Measurements from ENCODE around the gene STAT4.

Gene STAT4

DNA sequence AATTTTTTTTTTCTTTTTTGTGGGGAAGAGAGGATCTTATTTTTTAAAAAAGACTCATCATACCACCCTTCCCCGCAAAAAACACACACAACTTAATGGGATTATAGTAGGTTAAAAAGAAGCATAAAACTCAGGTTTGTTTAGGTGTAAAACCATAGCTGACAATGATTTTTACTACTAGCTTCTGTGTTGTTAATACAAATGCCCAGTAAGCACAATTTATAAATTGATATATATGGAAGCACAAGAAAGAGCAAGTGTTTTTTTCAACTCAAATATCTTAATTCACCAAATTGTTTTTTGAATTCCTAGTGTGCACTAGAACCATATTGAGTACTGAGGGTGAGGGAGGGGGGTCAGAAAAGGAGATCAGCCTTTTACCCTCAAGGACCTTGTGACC lies 7.0 kb downstream of the STAT4 start:
- DNase-seq, result no peak

DNA sequence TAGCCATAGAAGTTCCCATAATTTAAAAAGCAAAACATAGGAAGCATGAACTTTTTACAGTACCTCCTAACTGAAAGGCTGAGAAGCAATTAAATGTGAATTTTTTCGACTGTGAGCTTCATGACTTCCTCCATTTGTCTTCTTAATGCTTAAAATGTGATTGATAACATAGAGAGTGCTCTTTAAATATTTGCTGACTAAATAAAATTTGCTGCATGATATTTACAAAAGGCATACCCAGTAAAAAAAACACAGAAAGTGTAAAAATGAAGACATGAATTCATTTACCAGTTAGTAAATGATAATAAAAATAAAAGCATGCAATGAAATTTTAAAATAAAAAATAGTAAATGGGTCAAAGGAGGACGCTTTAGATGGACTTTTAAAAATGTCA lies 21.9 kb downstream of the STAT4 start:
- DNase-seq, result no peak

DNA sequence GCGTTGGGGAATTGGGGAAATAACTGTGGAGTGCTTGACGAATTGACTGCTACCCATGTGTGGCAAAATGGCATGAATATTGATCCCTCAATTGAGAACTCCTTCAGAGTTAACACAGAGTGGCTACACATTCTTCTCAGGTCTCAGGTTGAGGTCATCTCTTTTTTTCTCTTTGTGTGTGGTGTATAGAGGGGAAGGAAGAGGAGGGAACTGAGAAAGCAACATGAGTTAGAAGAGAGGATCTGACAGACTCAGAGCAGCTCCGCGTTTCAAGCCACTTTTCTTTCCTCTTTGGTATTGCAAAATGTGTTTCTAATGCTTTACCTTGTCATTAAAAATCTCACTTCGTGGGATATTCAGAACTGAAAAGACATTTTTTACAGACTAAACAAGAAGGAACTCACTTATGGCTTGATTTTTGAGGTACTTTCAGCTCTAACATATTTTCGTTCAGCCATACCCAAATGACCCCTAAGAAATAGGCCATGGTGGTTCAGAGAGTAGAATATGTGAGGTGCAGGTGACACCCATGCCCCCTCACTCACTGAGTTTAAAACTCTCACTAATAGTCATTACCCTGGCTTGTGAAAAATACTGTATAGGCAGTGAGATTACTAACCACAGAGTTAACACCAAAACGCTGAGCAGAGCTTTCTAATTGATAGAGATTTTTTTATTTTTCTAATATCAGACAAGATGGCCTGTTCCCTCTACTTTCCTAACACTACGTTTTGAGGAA lies 22.5 kb downstream of the STAT4 start:
- no peak for DNase-seq

DNA sequence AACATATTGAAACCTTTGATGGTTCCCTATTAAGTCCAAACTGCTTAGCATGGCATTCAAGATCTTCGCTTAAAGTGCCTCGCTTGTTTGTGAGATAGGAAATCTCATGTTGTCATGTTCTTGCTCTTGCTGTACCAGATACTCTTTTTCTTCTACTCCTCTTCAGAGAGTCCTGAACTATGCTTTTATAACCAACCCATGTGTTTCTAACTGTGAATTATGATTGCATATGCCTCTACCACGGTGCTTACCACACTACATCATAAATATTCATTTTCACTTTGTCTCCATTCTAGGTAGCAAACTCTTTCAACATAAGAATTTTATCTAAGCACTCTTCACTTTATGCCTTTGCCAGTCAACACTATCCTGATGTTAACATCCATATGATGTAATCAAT lies 23.6 kb downstream of the STAT4 start:
- no peak for DNase-seq

DNA sequence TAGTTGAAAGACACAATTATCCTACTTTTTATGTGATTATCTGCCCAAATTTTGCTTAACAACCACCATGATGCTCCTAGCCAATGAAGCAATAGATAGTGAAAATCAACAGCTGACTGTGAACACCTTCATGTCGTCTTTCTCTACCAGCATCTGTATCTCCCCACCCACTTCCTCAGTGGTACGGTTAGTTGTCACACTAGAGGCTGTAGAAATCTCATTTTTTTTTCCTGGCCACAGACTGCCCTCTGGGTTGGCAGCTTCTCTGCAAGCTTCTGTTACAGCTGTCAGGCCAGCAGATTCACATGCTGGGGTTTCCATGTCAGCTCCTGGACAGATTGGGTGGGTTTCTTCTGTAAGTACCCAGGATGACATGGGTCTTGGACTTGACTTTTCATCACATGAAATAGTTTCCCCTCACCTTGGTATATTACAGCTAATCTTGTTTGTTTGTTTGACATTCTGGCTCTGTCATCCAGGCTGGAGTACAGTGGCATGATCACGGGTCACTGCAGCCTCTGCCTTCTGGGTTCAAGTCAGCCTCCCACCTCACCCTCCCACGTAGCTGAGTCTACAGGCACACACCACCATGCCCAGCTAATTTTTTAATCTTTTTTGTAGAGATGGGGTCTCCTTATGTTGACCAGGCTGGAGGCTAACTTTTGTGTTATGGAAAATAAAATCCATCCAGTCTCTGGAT lies 24.3 kb downstream of the STAT4 start:
- DNase-seq, result no peak

DNA sequence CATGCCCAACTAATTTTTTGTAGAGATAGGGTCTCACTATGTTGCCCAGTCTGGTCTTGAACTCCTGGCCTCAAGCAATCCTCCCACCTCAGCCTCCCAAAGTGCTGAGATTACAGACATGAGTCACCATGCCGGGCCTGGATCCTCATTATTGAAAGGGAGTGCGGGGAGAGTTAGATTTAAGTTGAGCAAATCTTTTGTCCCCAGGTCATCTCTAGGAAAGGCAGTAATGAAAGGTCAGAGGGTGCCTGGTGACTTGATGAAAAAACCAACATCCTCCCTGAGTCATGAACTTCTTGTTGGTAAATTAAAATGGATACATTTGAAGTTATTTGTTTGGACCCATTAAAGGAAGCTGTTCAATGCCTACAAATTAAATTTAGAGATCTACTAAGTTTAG lies 25.1 kb downstream of the STAT4 start:
- no peak for DNase-seq

DNA sequence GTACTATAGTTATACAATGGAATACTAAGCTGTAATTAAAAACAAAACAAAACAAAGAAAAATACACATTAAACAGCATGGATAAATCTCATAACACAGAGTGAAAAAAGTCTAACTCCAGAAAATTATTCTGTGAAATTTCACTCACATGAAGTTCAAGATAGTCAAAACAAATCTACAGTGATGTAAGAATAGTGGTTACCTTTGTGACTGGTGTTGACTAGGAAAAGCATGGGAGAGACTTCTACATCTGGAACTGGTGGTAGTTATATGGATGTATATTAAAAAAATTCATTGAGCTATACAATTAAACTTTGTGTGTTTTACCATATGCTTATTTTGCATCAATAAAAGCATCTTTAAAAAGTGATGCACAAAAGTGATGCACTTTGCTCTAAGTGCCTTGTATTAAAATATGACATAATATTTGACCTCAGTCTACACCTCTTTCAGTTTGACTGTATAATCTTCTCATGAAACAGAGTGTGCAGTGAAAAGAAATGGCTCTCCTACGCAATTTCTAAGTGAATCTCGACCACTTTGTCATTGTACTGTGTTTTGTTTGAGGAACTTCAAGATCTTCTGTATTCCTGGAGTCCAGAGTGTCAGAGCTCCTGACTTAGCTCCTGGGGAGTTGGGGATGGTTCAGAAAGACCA lies 28.0 kb downstream of the STAT4 start:
- DNase-seq, result no peak

DNA sequence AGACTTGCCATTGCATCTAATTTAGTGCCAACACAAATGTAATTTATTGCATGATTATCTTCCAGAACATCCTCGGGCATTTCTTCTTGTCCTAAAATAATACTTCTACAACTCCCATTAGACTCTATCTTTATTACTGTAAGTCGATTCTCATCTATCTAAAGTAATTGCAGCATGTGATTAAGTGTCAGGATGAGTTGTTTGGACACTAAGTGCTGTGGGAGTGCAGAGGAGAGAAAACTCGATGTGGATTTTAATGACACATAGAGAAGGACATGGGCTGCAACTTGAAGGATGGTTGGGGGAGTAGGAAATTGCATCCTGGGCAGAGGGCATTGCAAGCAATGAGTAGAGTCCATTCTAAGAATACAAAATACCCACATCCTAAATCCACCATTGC lies 33.5 kb downstream of the STAT4 start:
- DNase-seq, result no peak

DNA sequence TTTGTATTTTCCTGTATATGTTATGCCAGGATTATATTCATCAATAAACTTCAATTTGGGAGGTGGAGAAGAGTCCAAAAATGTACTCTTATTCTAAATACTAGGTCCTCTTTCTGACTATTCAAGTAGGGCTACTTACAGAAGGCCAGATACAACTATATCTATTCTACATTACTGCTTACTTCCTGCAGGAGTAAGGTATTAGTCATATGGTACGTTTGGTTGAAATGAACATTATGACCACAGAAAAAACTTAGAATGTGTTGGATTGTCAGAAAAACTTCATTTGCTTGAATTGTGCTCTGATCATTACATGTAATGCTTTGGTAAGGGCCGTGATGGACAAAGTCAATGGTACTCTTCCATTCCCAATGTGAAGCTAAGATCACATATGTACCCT lies 35.0 kb downstream of the STAT4 start:
- DNase-seq, result no peak

DNA sequence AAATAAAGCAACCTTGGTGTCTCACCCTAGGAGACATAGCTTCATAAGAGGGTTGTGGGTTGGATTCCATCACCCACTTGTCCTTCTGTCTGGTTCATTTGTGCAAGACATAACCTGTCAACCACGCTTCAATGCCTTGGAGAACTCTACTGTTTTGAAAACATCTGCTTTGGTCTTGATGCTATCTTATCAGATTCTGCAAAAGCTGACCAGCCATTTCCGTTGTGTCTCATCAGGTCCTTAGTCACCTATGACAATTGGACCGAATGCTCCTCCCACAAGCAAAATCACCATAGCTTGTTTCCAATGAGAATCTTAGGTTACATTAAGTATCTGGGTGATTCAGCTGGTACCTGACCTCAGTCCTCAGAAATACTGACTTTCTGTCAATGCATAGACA lies 35.4 kb downstream of the STAT4 start:
- DNase-seq, result no peak

DNA sequence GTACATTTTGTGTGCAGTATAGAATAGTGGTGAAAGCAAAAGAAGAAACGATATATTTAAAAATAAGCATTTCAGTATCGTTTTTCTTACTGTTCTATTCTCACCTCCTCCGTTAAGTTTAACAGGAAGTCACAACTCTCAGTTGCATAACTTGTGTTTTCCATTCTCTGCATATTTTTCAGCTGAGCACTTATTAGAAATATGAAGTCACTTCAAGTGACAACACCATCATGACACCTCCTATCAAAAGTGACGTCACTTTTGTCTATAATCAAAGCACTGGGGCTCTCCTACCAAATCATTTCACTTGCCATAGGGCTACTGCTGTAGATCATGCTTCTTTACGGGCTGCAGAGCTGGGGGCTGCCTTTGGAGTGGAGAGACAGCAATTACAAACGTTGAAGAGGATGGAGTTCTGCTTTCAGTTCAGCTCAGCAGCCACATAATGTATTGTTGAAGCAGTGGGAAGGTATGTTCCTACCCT lies 36.3 kb downstream of the STAT4 start:
- no peak for DNase-seq

DNA sequence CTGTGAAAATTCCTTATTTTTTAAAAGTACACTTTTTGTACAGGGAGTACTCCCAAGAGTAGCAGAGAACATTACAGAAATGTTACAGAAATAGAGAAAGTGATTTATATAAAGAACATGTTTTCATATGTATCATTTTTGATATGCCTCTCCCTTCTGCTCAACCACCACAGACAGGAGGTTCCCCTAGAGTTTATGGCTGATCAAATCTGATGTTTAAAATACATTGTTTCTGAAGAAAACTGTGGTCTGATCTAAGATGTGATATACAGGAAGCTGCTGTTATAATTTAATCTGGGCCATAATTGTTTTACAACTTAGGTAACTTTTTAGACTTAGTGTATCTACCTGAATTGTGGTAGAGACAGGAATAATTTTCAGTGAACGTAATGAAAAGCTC lies 37.0 kb downstream of the STAT4 start:
- no peak for DNase-seq

DNA sequence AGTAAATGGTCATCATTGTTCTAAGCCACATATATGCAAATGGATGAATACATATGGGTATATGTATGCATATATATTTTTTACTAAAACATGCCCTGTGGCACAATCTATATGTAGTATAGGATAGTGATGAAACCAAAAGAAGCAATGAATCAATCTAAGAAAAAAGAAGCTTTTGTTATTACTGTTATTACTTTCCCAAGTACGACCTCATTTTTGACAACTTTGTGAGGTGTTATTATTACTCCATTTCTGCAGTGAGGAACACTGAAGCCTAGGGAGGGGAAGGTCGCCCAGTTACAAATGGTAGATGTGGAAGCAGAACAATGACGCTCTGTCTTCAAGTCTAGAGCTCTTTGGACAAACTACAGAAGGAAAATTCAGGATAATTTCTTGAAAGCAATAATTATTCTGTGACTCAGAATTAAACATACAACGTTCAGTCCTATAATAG lies 38.3 kb downstream of the STAT4 start:
- DNase-seq, result no peak

DNA sequence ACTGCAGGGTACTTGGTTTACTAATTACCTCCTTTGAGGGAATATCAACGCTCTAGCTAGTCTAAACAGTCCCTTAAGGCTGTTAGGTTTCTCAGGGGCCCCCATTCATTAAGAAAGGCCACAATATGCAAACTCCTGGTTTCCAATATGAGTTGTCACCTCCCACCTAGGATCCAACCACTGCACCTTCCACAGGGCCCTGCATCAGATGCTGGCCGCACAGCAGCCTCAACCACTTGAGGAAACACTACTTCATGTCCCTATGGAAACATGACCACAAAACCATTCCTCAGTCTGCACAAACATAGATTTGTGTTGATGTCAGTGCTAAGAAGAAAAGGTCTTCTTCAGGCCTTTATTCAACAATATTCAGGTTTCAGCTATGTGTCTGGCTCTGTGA lies 40.9 kb downstream of the STAT4 start:
- DNase-seq, result no peak

DNA sequence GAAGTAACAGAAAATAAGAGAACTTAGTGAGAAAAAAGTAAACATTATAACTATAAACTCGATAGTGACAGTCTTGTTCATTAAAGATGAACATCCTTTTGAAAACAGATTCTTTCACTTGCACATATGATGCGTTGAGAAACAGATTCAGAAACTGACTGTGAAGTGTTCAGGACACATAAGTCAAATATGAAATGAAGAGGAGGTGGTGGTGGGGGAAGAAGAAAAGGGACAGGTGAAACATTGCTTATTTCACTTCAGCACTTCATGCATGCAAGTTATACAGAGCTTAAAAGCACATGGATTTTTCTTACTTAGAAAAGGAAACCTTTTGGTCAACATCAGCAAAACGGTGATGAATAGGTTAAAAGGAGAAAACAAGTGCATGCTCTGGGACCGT lies 42.5 kb downstream of the STAT4 start:
- DNase-seq, result no peak

DNA sequence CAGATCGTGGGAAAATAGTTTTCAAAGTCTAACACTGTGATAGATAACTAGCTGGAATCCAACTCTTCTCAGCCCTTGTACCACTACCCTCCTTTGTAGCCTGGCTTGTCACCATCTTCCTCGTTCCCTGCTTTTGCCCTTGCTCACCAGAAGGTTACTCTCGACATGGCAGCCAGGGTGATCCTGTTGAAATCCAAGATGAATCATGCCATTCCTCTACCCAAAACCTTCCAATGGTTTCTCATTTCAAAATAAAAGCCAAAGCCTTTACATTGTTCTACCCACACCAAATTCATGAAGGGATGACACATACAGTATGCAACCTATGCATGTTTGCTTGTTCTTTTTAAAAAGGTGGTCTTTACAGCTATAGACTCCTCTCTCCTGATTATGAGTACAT lies 45.7 kb downstream of the STAT4 start:
- no peak for DNase-seq

DNA sequence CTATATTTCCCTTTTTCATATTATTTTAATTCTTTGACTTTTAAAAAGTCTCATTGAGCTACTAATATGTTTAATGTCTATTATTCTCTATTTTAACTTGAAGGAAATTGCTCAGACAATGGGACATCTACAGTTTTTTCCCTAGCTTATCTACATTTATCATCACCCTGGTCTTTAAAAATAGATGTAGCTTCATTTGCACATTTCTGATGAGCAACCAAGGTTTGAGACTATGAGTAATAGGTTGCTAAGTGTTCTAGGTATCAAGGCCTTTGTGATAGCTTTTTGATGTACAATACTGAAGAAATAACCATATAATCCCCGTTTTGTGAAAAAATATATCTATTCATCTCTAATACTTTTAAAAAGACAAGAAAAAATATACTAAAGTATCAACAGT lies 47.0 kb downstream of the STAT4 start:
- no peak for DNase-seq

DNA sequence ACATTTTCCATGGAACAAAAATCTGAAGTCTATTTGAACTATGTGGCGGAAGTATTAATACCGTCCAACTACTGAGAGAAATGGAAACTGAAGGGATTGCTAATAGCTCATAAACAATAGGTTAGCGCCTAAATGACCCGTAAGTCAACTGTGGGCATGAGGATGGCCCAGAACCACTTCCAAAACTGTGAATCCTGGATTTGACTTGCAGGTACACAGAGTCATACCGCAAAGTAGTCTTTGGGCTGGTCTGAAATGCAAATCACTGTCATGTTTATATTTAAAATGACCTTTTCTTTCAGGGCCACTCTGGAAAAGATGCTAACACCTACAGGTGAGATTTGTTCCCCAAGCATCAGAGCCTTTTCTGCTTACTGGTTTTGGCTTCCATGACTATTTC lies 50.6 kb downstream of the STAT4 start:
- no peak for DNase-seq

DNA sequence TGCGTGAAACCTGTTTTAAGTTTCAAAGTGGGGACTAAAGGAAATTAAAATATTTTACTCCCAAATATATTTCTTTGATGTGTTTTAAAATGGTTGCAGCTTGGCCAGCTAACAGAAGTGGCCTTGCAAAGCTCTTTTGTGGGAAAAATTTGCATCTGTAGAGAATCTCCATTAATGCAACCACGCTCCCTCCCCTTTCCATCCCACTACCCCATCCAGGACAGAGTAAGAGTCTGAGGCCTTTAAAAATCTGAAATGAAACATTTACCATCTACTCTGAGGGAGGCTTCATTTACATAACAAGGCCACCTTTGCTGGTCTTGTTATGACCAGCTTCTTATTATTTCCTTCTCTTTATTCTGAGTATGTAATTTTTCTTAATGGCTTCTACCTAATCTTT lies 63.5 kb downstream of the STAT4 start:
- no peak for DNase-seq

DNA sequence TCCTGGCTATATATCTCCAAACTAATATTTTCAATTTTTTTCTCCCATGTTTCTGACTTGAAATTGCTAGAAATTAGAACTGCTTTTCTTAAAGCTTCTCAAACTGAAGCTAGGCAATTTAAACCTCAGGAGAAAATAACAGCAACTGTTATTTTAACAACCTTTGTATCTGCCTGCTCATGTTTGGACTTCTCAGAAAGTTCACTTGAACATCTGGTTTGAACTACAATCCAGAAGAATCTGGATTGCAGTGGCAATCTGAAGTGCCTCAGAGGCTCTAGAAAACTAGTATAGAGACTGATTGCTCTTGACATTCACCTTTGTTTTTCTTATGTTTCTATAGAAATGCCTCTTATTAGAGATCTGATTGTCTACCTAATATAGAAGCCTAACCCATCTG lies 64.1 kb downstream of the STAT4 start:
- DNase-seq, result no peak

DNA sequence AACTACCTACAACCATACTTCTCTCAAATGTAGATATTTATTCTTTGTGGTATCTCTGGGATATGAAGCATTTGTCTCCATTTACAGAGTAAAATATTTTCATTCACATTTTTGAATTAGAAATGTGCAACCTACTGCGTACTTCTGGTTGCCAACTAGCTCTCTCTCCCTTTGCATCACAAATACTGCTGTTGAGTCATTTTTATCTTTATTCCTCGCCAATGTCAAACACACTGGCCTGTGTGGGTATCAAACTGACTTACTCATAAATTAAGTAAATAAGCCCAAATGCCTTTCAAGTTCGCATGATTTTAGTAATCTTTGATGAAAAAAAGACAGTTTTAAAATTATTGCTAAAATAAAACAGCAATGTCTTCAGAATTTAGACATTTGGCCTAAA lies 67.3 kb downstream of the STAT4 start:
- DNase-seq, result no peak

DNA sequence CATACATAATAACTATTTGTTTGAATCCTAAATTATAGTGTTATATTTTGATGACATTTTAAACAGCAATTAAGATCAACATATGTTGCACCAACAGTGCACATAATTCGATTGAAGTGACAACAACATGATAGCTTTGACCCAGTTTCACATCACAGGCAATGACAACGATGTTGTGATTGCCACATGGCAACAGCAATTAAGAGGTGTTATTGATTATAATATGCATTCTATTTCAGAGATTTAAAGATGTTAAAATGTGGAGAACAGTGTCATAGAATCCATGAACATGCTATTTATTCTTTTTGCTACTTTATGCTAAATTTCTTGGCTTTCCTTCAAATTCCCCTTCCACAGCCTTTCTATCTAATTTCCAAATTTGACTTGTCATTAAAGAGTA lies 68.5 kb downstream of the STAT4 start:
- DNase-seq, result no peak

DNA sequence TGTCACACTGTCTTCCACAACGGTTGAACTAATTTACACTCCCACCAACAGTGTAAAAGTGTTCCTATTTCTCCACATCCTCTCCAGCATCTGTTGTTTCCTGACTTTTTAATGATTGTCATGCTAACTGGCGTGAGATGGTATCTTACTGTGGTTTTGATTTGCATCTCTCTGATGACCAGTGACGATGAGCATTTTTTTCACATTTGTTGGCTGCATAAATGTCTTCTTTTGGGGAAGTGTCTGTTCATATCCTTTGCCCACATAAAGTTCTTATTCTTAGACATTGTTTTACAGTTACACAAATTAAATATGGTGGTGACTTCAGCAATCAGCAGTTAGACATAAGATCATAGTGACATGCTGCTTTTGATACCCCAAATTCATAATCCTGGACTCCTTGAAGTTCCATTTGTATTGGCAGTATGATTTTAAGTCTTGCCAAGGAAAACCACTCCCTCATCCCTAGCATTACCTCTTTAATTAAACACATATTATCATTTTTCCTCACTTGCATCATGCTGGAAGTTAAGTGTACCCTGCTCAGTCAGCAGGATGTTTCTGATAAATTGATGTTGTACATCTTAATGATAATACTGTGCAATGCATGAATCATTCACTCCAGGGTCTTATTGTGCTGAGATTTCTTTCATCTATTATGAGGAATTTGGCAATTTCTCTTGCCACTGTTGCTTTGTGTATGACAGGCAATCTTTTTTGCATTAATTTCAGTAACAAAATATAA lies 69.2 kb downstream of the STAT4 start:
- no peak for DNase-seq
